ENCODE data around the gene SUN1.

SUN1 gene

GRCh38 chr7:898855-899681, 66.8 kb downstream of the SUN1 start:
- H3K4me3 ChIP-seq (replicated peaks; ENCODE audit: low read depth, low read length) = no peak overlapping the region
- no peak for DNase-seq (ENCODE audit: extremely low read depth, low read depth)
- TF ChIP-seq CTCF (IDR thresholded peaks at IDR 0.05; ENCODE audit: low read depth, low read length, missing control alignments) = no peak

GRCh38 chr7:899806-900205, 67.5 kb downstream of the SUN1 start:
- no peak for DNase-seq (ENCODE audit: extremely low read depth, low read depth)
- TF ChIP-seq CTCF (IDR thresholded peaks at IDR 0.05; ENCODE audit: low read depth, low read length, missing control alignments) = no peak
- no peak overlapping the region for H3K4me3 ChIP-seq (replicated peaks; ENCODE audit: low read depth, low read length)

GRCh38 chr7:900331-901040, 68.2 kb downstream of the SUN1 start:
- DNase-seq (ENCODE audit: extremely low read depth, low read depth) = no peak
- H3K4me3 ChIP-seq (replicated peaks; ENCODE audit: low read depth, low read length) = no peak overlapping the region
- TF ChIP-seq CTCF (IDR thresholded peaks at IDR 0.05; ENCODE audit: low read depth, low read length, missing control alignments) = no peak

GRCh38 chr7:901041-901387, 68.7 kb downstream of the SUN1 start:
- no peak for DNase-seq (ENCODE audit: extremely low read depth, low read depth)
- no peak overlapping the region for H3K4me3 ChIP-seq (replicated peaks; ENCODE audit: low read depth, low read length)
- TF ChIP-seq CTCF (IDR thresholded peaks at IDR 0.05; ENCODE audit: low read depth, low read length, missing control alignments) = no peak

- peak; percentile 78 for DNase-seq (ENCODE audit: extremely low read depth, low read depth)
- TF ChIP-seq CTCF (IDR thresholded peaks at IDR 0.05; ENCODE audit: low read depth, low read length, missing control alignments) = no peak
- H3K4me3 ChIP-seq (replicated peaks; ENCODE audit: low read depth, low read length) = no peak overlapping the region
Measured at GRCh38 chr7:901388-902154, 69.3 kb downstream of the SUN1 start.

- no peak for TF ChIP-seq CTCF (IDR thresholded peaks at IDR 0.05; ENCODE audit: low read depth, low read length, missing control alignments)
- no peak for DNase-seq (ENCODE audit: extremely low read depth, low read depth)
Measured at GRCh38 chr7:902996-903395, 70.7 kb downstream of the SUN1 start.

More at GRCh38 chr7:902996-903395, 70.7 kb downstream of the SUN1 start:
- no peak overlapping the region for H3K4me3 ChIP-seq (replicated peaks; ENCODE audit: low read depth, low read length)

Measured in HFF-Myc (cell line).